ENCODE results near the gene MYL5. TPM values are rescaled to one million over a fixed set of nuclear protein-coding genes. Genes with fewer than 3 reads are reported as not detected.
"Not testable (repeated sequence)": the region's sequence is repeated elsewhere in the genome, so short reads cannot be mapped to it uniquely, and the experiment has no call there.

MYL5 gene
- total RNA-seq, 4 donors from 2014 or later: 4.6 to 9.9 TPM; not detected in 2

DNA sequence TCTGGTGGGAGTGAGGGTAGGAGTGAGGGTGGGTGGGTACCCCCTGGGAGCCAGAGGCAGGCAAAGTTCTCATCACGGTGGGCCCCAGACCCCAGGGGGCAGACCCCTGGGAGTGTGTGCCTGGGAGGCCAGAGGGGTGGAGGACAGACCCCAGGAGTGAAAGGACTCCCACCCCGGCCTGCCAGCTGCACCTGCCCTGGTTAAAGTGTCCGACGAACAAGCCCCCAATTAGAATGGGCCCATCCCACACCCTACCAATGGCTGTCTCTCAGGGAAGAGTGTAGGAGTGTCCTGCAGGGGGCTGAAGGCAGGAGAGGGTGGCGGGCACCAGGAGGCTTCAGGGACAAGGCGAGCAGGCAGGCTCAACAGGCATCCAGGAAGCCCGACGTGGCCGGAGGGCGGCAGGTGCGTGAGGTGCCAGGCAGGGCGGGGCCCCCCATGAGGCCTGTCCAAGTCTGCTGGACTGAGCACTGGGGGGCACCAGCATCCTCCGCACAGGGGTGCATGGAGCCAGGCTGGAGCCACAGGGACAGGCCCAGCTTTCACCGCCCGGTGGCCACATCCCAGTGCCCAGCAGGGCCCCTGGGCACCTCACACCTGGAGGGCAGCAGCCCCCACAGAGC lies 40.3 kb upstream of the MYL5 start:
- DNase-seq: no peak
- no peaks in the 10 kb centered on the region for H3K4me1 ChIP-seq
- H3K36me3 ChIP-seq: no peaks in the 10 kb centered on the region
- H3K9me3 ChIP-seq: no peaks in the 10 kb centered on the region
- no peak overlapping the region for H3K27ac ChIP-seq
- no peak overlapping the region for H3K4me3 ChIP-seq
- intact Hi-C loops (cut with DNase I; ENCODE audit: low total_unique reads): no loop called here
- H3K27me3 ChIP-seq: no peaks in the 10 kb centered on the region
- no peak for TF ChIP-seq POLR2A (IDR thresholded peaks at IDR 0.05)
- TF ChIP-seq, protein P1, sequence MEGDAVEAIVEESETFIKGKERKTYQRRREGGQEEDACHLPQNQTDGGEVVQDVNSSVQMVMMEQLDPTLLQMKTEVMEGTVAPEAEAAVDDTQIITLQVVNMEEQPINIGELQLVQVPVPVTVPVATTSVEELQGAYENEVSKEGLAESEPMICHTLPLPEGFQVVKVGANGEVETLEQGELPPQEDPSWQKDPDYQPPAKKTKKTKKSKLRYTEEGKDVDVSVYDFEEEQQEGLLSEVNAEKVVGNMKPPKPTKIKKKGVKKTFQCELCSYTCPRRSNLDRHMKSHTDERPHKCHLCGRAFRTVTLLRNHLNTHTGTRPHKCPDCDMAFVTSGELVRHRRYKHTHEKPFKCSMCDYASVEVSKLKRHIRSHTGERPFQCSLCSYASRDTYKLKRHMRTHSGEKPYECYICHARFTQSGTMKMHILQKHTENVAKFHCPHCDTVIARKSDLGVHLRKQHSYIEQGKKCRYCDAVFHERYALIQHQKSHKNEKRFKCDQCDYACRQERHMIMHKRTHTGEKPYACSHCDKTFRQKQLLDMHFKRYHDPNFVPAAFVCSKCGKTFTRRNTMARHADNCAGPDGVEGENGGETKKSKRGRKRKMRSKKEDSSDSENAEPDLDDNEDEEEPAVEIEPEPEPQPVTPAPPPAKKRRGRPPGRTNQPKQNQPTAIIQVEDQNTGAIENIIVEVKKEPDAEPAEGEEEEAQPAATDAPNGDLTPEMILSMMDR (IDR thresholded peaks at IDR 0.05): no peak

DNA sequence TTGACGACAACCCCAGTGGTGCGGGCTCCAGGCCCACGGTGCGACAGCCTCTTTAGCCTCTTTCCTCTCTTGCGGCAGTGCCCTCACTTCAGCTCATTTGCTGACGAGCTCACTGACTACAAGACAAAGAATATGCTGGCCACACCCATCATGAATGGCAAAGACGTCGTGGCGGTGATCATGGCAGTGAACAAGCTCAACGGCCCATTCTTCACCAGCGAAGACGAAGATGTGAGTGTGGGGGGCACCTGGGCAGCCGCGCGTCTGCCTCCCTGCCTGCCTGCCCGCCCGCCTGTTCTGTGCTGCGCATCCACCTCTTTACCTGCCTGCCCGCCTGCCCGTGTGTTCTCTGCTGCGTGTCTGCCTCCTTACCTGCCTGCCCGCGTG lies 39.8 kb upstream of the MYL5 start:
- no peak overlapping the region for H3K4me3 ChIP-seq
- H3K27ac ChIP-seq: no peak overlapping the region
- intact Hi-C loops (cut with DNase I; ENCODE audit: low total_unique reads): no loop called here
- H3K36me3 ChIP-seq: no peaks in the 10 kb centered on the region
- no peaks in the 10 kb centered on the region for H3K9me3 ChIP-seq
- no peaks in the 10 kb centered on the region for H3K27me3 ChIP-seq
- TF ChIP-seq, protein P1 (IDR thresholded peaks at IDR 0.05): no peak
- TF ChIP-seq POLR2A (IDR thresholded peaks at IDR 0.05): no peak
- H3K4me1 ChIP-seq: no peaks in the 10 kb centered on the region
- DNase-seq: no peak

DNA sequence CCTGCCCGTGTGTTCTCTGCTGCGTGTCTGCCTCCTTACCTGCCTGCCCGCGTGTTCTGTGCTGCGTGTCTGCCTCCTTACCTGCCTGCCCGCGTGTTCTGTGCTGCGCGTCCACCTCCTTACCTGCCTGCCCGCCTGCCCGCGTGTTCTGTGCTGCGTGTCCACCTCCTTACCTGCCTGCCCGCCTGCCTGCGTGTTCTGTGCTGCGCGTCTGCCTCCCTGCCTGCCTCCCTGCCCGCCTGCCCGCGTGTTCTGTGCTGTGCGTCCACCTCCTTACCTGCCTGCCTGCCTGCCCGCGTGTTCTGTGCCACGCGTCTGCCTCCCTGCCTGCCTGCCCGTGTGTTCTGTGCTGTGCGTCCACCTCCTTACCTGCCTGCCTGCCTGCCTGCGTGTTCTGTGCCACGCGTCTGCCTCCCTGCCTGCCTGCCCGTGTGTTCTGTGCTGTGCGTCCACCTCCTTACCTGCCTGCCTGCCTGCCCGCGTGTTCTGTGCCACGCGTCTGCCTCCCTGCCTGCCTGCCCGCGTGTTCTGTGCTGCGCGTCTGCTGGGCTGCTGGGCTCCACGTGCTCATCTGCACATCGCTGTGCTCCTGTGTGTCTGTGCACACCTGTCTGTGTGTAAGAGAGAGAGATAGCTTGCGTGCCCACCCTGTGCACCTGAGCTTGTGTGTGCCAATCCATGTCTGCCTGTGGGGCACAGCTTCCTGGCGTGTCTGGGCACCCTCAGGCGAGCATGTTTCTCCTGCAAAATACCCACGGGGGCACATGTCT lies 39.1 kb upstream of the MYL5 start:
- H3K4me1 ChIP-seq; H3K27me3 ChIP-seq; H3K9me3 ChIP-seq; intact Hi-C loops (cut with DNase I; ENCODE audit: low total_unique reads); DNase-seq; H3K36me3 ChIP-seq; H3K4me3 ChIP-seq; H3K27ac ChIP-seq: not testable (repeated sequence)

DNA sequence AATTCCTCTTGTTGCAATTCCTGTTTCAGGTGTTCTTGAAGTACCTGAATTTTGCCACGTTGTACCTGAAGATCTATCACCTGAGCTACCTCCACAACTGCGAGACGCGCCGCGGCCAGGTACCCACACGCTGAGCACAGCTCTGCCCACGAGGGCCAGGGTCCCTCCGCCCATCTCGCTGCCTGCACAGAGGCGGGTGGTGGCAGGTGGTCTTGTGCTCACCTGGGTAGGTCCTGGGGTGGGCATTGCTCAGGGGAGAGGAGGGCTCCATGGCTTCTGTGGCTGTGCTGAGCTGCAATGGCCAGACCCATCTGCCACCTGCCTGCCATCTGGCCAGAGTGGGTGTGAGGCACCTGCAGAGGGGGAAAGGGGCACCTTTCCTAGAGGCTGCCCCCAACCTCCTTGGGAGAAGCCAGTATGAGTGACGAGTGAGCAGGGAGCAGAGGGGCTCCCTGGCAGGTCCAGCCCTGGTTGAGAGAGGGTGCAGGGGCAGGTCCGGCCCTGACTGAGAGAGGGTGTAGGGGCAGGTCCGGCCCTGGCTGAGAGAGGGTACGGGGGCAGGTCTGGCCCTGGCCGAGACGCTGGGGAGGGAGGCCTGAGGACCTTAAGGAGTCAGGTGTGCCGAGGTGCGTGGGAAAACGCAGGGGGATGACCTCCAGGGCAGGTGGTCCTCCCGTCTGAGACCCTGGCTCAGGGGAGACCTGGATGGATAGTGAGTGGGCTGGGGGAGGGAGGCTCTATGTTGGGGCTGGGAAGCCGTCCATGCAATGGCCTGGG lies 38.3 kb upstream of the MYL5 start:
- H3K36me3 ChIP-seq: no peaks in the 10 kb centered on the region
- H3K27me3 ChIP-seq: no peaks in the 10 kb centered on the region
- TF ChIP-seq, protein P1 (IDR thresholded peaks at IDR 0.05): no peak
- TF ChIP-seq POLR2A (IDR thresholded peaks at IDR 0.05): no peak
- H3K27ac ChIP-seq: no peak overlapping the region
- no peak overlapping the region for H3K4me3 ChIP-seq
- no peaks in the 10 kb centered on the region for H3K9me3 ChIP-seq
- intact Hi-C loops (cut with DNase I; ENCODE audit: low total_unique reads): no loop called here
- no peak for DNase-seq
- H3K4me1 ChIP-seq: no peaks in the 10 kb centered on the region

DNA sequence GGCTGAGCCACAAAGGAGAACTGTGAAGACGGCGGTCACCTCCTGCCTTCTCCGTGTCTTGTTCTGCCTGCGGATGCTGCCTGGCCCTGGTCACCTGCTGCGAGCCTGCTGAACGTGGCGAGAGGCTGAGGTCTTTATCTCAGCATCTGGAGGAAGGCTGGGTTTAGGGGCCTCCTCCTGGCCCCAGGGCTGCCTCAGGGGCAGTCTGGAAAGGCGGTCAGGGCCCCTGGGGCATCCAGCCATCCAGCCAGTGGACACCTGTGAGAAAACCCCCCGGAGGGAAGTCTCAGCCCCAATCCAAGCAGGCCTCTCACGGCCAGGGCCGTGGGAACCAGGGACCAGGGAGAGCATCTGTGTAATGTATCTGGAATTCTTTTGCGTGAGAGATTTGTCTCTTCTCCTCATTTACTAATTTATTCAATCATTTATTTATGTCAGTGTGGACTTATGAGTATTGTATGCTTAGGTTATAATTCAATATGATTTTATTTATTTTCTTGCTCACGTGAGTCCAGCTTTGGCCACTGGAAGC lies 37.6 kb upstream of the MYL5 start:
- Histone ChIP-seq H3K9me3 (no peaks in the 10 kb centered on the region), H3K4me1 (no peaks in the 10 kb centered on the region), H3K4me3 (no peak overlapping the region), H3K27me3 (no peaks in the 10 kb centered on the region), H3K36me3 (no peaks in the 10 kb centered on the region), H3K27ac (no peak overlapping the region)
- DNase-seq: no peak
- intact Hi-C loops (cut with DNase I; ENCODE audit: low total_unique reads): no loop called here
- TF ChIP-seq POLR2A (IDR thresholded peaks at IDR 0.05): no peak
- TF ChIP-seq, protein P1 (IDR thresholded peaks at IDR 0.05): no peak
